SK-N-DZ (cell line): ENCODE data around the gene SLFN5. TPM values are rescaled to one million over a fixed set of nuclear protein-coding genes. Genes with fewer than 3 reads are reported as not detected.
"Not testable (repeated sequence)": the region's sequence is repeated elsewhere in the genome, so short reads cannot be mapped to it uniquely, and the experiment has no call there.

ENCODE experiments used
- DNase-seq: peaks from one replicate; pipeline ENCODE4 v3.0.0-alpha.2; 2015; ENCODE audit warnings: low spot score
- polyA plus RNA-seq, 2 experiments: library from polyadenylated mRNA; depleted of rRNA; stranded (reverse); fragments of >200 nt; gene quantifications; 2 replicates each; pipeline ENCODE4 v1.2.3, GENCODE V29; 2014

The SLFN5 gene
- not detected in 2 replicates for polyA plus RNA-seq (2014; cell fraction: cytosol; rRNA removed)
- not detected in 2 replicates for polyA plus RNA-seq (2014; cell fraction: nucleus; rRNA removed)

- DNase-seq: no peak
These were observed at the start of gene SLFN5 for GRCh38 chr17:35242805-35243560. SLFN5 (plus strand) TSS chr17:35243072; CDS start chr17:35258691, 15,619 bp downstream.

DNA sequence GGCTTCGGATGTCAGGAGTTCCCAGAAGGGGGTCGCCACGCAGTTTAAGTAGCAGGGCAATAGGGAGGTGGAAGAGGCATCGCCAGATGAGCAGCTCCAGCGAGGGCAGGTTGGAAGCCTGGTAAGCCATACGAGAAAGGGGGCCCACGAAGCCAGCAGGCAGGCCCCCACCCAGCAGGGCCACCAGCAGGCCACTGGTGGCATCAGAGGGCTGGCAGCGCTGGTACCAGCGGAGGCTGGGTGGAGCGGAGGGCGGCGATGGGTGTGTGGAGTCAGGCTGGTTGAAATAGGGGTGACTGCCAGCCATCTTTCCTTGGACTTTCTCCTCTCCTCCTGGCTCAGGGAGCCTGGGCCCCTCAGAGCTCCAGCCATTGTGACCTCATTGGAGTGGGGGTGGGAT, 48.9 kb upstream of the SLFN5 start, which contains the start of gene SLC35G3:
SLC35G3 (minus strand) TSS at position 393 of the 400 bp plus-strand sequence; CDS start at position 307, 86 bp downstream.
- not testable (repeated sequence) for DNase-seq

GRCh38 chr17:35195062-35195461, 47.8 kb upstream of the SLFN5 start:
- DNase-seq: not testable (repeated sequence)

- DNase-seq: not testable (repeated sequence)
These were observed 40.3 kb upstream of the SLFN5 start for GRCh38 chr17:35202582-35202981.

- DNase-seq: no peak
These were observed 32.1 kb upstream of the SLFN5 start for GRCh38 chr17:35210741-35211140.

GRCh38 chr17:35212668-35213067, 30.2 kb upstream of the SLFN5 start:
- DNase-seq: no peak

DNA sequence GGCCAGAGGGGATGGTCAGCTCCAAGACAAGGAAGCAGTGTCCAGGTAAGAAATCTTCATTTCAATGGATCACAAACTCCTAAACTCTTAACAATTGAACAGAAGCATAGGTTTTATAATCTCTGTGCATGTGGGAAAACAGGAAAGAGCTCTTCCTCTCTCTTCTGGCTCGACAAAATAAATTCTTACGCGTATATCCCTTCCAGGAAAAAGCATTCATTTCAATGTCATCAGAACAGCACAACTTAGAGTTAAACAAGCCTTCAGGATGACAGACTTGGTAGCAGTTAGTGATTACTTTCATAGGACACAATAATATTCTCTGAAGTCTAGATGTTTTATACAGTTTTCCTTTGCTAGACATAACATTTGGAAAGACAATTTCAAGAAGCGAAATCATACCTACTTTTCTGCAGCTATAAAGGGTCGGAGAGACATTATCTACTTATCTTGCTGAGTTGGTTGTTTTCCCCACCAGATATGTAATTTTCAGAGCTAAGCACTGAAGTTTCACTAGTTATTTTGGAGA, 29.4 kb upstream of the SLFN5 start:
- DNase-seq: no peak

DNA sequence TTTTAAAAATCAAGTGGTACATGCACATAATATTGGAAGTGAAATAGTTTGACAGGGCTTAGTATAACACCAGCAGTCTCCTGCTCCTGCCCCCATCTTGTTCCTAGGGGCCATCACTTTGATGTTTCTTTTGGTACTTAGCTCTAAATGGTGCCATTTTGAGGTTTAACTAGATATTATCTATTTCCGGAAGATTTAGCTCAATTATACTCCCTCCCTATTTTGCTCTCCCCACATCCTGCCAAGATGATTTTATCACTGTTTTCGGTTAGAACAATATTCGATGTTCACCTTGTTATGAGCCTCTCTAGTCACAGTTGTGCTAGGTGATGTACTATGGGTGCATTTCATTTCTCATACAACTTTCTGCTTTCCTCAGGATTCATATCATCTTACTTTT, 28.7 kb upstream of the SLFN5 start:
- DNase-seq: no peak

- DNase-seq: no peak
These were observed 28.1 kb upstream of the SLFN5 start for GRCh38 chr17:35214631-35215273.

DNA sequence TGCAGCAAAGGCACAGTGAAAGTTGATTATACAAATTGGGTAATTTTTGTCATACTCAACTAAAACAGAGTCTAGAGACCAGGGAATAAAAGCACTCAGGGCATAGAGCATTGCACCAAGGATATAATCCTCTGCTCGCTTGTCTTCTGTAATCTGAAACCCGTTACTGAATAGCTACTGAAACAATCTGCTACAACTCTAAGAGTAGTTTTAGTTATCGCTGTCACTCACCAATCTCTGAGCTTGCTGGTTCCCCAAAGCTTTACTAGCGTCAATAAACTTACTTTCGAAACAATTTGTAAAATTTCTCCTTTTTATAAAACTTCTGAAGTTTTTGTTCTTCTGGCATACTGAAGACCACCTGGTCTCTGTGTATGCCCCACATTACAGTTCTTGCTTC, 25.8 kb upstream of the SLFN5 start:
- no peak for DNase-seq

- no peak for DNase-seq
These were observed 24.0 kb upstream of the SLFN5 start for GRCh38 chr17:35218915-35219314.

DNA sequence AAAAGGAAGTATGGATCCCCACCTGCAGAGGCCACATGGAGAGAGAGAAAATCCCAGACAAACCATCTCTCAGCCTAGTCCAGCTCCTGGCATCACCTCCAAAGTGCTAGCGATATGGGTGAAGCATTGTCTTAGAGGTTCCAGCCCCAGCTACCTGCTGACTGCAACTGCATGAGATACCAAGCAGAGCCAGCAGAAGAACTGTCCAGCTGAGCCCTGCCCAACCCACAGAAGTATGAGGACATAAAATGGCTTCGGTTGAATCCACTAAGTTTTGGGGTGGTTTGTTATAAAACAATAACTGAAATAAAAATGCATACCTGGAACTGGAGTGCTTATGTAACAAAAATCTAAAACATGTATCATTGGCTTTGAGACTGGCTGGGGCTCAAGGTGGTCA, 20.4 kb upstream of the SLFN5 start:
- no peak for DNase-seq

DNA sequence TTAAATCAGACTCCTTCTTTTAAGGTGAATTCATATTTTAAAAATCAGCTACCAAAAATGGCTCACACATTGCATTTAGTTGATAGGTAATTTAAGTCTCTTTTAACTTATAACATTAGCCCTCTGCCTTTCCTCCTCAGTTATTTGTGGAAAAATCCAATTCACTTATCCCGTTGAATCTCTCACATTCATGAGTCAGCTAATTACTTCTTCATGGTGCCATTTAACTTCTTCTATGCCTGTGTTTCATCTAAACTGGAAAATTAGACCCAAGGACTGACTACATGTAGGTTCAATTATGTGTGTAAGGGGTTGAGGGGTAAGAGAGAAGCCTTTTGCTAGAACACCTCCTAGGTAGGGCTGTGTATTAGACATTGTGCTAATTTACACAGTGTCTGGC, 18.4 kb upstream of the SLFN5 start:
- no peak for DNase-seq

- DNase-seq: no peak
These were observed 15.3 kb upstream of the SLFN5 start for GRCh38 chr17:35227546-35227945.

GRCh38 chr17:35229638-35230037, 13.2 kb upstream of the SLFN5 start:
- no peak for DNase-seq

GRCh38 chr17:35234315-35234714, 8.6 kb upstream of the SLFN5 start:
- not testable (repeated sequence) for DNase-seq

DNA sequence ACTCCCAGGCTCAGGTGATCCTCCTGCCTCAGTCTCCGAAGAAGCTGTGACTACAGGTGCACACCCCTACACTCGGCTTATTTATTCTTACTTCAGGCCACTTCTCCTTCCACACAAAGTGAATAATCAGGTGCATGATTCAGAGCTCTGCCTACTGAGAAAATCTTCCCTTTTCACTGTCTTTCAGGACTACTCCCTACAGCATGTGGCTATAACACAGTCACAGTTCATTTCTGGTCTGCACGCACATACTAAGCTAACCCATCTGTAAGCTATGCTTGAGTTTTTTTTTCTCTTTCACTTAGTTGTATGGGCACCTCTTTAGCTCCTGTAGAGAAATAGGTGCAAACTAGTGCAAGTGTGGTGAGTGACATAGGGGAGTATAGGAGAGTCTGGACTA, 7.6 kb upstream of the SLFN5 start:
- DNase-seq: no peak

DNA sequence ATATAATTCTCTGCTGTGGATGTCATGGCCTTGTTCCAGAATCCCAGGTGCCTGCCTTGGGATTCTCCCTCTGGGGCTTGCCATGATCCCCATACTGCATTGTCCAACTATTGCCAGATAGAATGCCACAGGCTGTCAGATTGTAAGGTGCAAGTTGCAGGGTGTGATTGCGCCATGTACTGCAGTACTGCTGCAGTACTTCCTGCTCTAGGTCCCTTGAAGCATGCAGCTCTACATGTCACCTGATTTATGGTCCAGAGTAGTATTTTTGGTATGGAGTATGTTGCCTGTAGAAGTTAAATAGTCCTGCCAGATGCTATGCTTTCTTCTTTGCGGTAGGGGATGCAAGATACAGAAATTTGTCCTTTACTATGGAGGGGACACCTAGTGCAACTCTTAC, 7.0 kb upstream of the SLFN5 start:
- no peak for DNase-seq

- DNase-seq: no peak
These were observed 6.1 kb upstream of the SLFN5 start for GRCh38 chr17:35236821-35237220.

DNA sequence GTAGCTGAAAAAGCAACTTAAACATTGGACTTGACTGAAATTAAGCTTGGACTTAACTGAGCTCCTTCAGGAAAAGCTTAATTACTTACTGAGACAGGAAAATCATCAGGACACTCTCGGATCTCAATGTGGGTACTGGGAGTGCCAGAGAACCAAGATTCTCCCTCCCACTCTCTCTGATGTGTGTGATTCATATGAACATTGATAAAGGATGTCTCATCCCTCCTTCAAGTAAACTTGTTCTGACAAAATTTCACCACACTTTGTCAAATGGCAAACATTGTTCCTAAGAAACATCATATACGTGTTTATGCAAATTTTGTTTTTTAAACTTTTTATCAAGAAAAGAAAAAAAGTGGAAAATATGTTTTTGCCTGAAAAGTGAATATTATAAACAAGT, 4.1 kb upstream of the SLFN5 start:
- DNase-seq: no peak

- DNase-seq: no peak
These were observed 3.0 kb upstream of the SLFN5 start for GRCh38 chr17:35239823-35240222.

- no peak for DNase-seq
These were observed 2.0 kb upstream of the SLFN5 start for GRCh38 chr17:35240861-35241260.

DNA sequence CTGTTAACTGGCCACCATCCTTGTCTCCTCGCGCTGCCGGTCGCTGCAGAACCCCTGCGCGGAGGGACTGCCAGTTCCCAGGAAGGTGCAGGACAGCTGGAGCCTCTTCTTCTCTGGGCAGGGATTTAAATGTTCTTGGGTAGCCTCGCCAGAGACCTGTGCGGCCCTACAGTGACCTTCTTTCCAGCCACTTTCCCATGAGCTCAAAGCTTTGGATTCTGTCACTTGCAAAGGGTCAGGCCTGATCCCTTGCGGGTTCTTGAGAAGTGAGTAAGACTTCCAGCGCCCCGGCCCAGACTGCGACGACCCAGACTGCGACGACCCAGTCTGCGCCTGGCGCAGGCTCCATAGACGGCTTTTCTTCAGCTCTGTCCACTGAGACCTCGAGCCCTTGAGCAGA, 1.4 kb upstream of the SLFN5 start:
- DNase-seq: no peak
